WTC11 (cell line): ENCODE results near the gene SLC44A1.

Experiments
- CTCF ChIP-seq: fragments of 200-600 bp; IDR thresholded peaks from 2 replicates; pipeline ENCODE4 v1.8.0; 2022; ENCODE audit warnings: antibody characterized with exemption
- E2F4 ChIP-seq: sonication (generic); formaldehyde crosslinking; IDR thresholded peaks from 2 replicates; pipeline ENCODE4 v1.8.1; 2022; ENCODE audit warnings: low read depth, mild to moderate bottlenecking, moderate library complexity, missing genetic modification reagents, borderline replicate concordance
- KAT7 ChIP-seq: sonication (generic); formaldehyde crosslinking; IDR thresholded peaks from 2 replicates; pipeline ENCODE4 v1.8.1; 2023; ENCODE audit warnings: missing genetic modification reagents, mild to moderate bottlenecking, borderline replicate concordance
- NFE2L1 ChIP-seq: sonication (generic); formaldehyde crosslinking; IDR thresholded peaks from 2 replicates; pipeline ENCODE4 v1.8.1; 2023; ENCODE audit warnings: missing genetic modification reagents
- PREB ChIP-seq: sonication (generic); formaldehyde crosslinking; IDR thresholded peaks from 2 replicates; pipeline ENCODE4 v1.8.1; 2022; ENCODE audit warnings: mild to moderate bottlenecking, missing genetic modification reagents, moderate library complexity, borderline replicate concordance
- SMAD3 ChIP-seq: sonication (generic); formaldehyde crosslinking; IDR thresholded peaks from 2 replicates; pipeline ENCODE4 v1.8.0; 2022; ENCODE audit warnings: missing genetic modification reagents, mild to moderate bottlenecking, borderline replicate concordance
- SP1 ChIP-seq: sonication (generic); formaldehyde crosslinking; conservative IDR thresholded peaks from 2 replicates; pipeline ENCODE4 v1.8.1; 2022; ENCODE audit warnings: missing genetic modification reagents
- STAT6 ChIP-seq: sonication (generic); formaldehyde crosslinking; conservative IDR thresholded peaks from 2 replicates; pipeline ENCODE4 v1.8.1; 2023; ENCODE audit warnings: mild to moderate bottlenecking, low read depth, missing genetic modification reagents, moderate library complexity

GRCh38 chr9:105333076-105333475 lies 88.6 kb downstream of the SLC44A1 start:
- no peak for TF ChIP-seq STAT6
- TF ChIP-seq CTCF, result no peak
- TF ChIP-seq NFE2L1 (CRISPR knock-in tag), result no peak
- no peak for TF ChIP-seq E2F4
- TF ChIP-seq PREB (CRISPR knock-in tag), result no peak
- TF ChIP-seq KAT7 (CRISPR knock-in tag), result no peak
- TF ChIP-seq SP1 (CRISPR knock-in tag), result no peak
- TF ChIP-seq SMAD3, result no peak
